ENCODE measurements around the gene KBTBD8. TPM values are rescaled to one million over a fixed set of nuclear protein-coding genes. Genes with fewer than 3 reads are reported as not detected.

KBTBD8 gene
- total RNA-seq, 3 donors from 2014 or later (not counting 1 experiment from before 2014, with no cell fraction given), result 8.6 to 11.8 (median 10.8) TPM

GRCh38 chr3:66971891-66972551, 26.1 kb upstream of the KBTBD8 start:
- Histone ChIP-seq H3K4me3 (ENCODE audit: low read length) (peak overlapping the region; percentile 31), H3K27ac (ENCODE audit: low read length) (peak overlapping the region; percentile 47), H3K36me3 (ENCODE audit: control insufficient read depth, insufficient read depth, low read length) (no peaks in the 10 kb centered on the region), H3K4me1 (ENCODE audit: control insufficient read depth, insufficient read depth, low read length) (peaks cover 9% of the 10 kb centered on the region), H3K9me3 (ENCODE audit: control insufficient read depth, insufficient read depth, low read length) (no peaks in the 10 kb centered on the region), H3K27me3 (ENCODE audit: control insufficient read depth, insufficient read depth, low read length) (peaks cover 3% of the 10 kb centered on the region)
- intact Hi-C loops (cut with micrococcal nuclease), result loop anchor here (1.0 to 5.0 kb wide), 3 partner anchors 140 to 1904 kb away; no protein-coding TSS in a partner anchor
- peak; percentile 38 to 79 for DNase-seq
- peaks cover 12 to 13% of the 10 kb centered on the region in 2 donors for H3K4me1 Mint-ChIP-seq
- peak; percentile 88 for TF ChIP-seq CTCF (IDR thresholded peaks at IDR 0.05)
- peak overlapping the region; percentile 83 for H3K4me3 Mint-ChIP-seq
- peaks cover 6 to 20% of the 10 kb centered on the region in 2 donors for H3K27me3 Mint-ChIP-seq (ENCODE audit: low read depth in 2 of 2)
- H3K27ac Mint-ChIP-seq, result peak overlapping the region in 1 of 2 donors; percentile 81
- 7% methylated on average over 22 of the region's 22 CpGs for WGBS (ENCODE audit: insufficient coverage)
- H3K36me3 Mint-ChIP-seq, result no peaks in the 10 kb centered on the region
- ATAC-seq, result peak; percentile 87 to 94 (median 91)
- no peaks in the 10 kb centered on the region for H3K9me3 Mint-ChIP-seq

GRCh38 chr3:66980791-66981190, 17.3 kb upstream of the KBTBD8 start:
- Mint-ChIP-seq H3K4me1 (no peaks in the 10 kb centered on the region), H3K27ac (no peak overlapping the region), H3K9me3 (no peaks in the 10 kb centered on the region), H3K4me3 (no peak overlapping the region), H3K27me3 (ENCODE audit: low read depth in 2 of 2) (peaks cover 8 to 40% of the 10 kb centered on the region in 2 donors), H3K36me3 (no peaks in the 10 kb centered on the region)
- Histone ChIP-seq H3K36me3 (ENCODE audit: control insufficient read depth, insufficient read depth, low read length) (no peaks in the 10 kb centered on the region), H3K27me3 (ENCODE audit: control insufficient read depth, insufficient read depth, low read length) (no peaks in the 10 kb centered on the region), H3K9me3 (ENCODE audit: control insufficient read depth, insufficient read depth, low read length) (no peaks in the 10 kb centered on the region), H3K4me3 (ENCODE audit: low read length) (no peak overlapping the region), H3K27ac (ENCODE audit: low read length) (no peak overlapping the region), H3K4me1 (ENCODE audit: control insufficient read depth, insufficient read depth, low read length) (no peaks in the 10 kb centered on the region)
- 90% methylated on average over 1 of the region's 1 CpG for WGBS (ENCODE audit: insufficient coverage)
- no peak for DNase-seq
- no peak for TF ChIP-seq CTCF (IDR thresholded peaks at IDR 0.05)
- intact Hi-C loops (cut with micrococcal nuclease), result no loop called here
- ATAC-seq, result no peak

- no peaks in the 10 kb centered on the region for H3K27me3 ChIP-seq (ENCODE audit: control insufficient read depth, insufficient read depth, low read length)
- ATAC-seq (no peak), DNase-seq (no peak)
- H3K4me1 ChIP-seq (ENCODE audit: control insufficient read depth, insufficient read depth, low read length), result no peaks in the 10 kb centered on the region
- Mint-ChIP-seq H3K27ac (no peak overlapping the region), H3K36me3 (no peaks in the 10 kb centered on the region), H3K4me3 (no peak overlapping the region), H3K9me3 (no peaks in the 10 kb centered on the region), H3K4me1 (no peaks in the 10 kb centered on the region), H3K27me3 (ENCODE audit: low read depth in 2 of 2) (peaks cover 8 to 34% of the 10 kb centered on the region in 2 donors)
- no peaks in the 10 kb centered on the region for H3K9me3 ChIP-seq (ENCODE audit: control insufficient read depth, insufficient read depth, low read length)
- intact Hi-C loops (cut with micrococcal nuclease), result no loop called here
- no peaks in the 10 kb centered on the region for H3K36me3 ChIP-seq (ENCODE audit: control insufficient read depth, insufficient read depth, low read length)
- no peak for TF ChIP-seq CTCF (IDR thresholded peaks at IDR 0.05)
- no peak overlapping the region for H3K4me3 ChIP-seq (ENCODE audit: low read length)
- no peak overlapping the region for H3K27ac ChIP-seq (ENCODE audit: low read length)
- 87% methylated on average over 2 of the region's 2 CpGs for WGBS (ENCODE audit: insufficient coverage)
These were observed 15.0 kb upstream of the KBTBD8 start for GRCh38 chr3:66983101-66983500.
